GM18873 (cell line): ENCODE results near the gene PLPPR3.
"Not testable (repeated sequence)": the region's sequence is repeated elsewhere in the genome, so short reads cannot be mapped to it uniquely, and the experiment has no call there.

Experiments
- ATAC-seq: cut with Tn5 transposase; IDR thresholded peaks from one replicate; pipeline ENCODE4 v1.9.1; 2021; ENCODE audit warnings: mild to moderate bottlenecking, moderate library complexity, moderate number of reproducible peaks; ENCODE audit not compliant: unreplicated experiment, low FRiP score

The PLPPR3 gene

GRCh38 chr19:831407-832369, 9.9 kb upstream of the PLPPR3 start:
- ATAC-seq = no peak

DNA sequence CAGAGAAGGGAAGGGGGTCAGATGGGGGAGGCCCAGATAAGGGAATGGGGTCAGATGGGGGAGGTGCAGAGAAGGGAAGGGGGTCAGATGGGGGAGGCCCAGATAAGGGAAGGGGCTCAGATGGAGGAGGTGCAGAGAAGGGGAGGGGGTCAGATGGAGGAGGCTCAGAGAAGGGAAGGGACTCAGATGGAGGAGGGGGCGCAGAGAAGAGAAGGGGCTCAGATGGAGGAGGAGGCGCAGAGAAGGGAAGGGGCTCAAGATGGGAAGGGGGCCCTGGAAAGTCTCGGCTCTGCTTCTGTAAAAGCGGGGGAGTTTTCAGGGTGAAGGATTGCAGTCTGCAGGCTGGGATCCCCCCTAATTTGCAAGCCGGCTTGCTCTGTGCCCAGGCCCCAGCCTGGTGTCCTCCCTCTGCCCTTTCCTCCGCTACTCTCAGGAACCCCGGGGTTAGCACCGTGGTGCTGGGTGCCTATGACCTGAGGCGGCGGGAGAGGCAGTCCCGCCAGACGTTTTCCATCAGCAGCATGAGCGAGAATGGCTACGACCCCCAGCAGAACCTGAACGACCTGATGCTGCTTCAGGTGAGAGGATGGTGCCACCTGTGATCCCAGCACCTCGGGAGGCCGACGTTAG, 7.5 kb upstream of the PLPPR3 start:
- no peak for ATAC-seq

GRCh38 chr19:827710-828321, 6.1 kb upstream of the PLPPR3 start, which contains the start of gene AZU1:
Gene AZU1, plus strand, starts transcription at chr19:827837. Its CDS starts 10 bp downstream, at chr19:827847.
- no peak for ATAC-seq

DNA sequence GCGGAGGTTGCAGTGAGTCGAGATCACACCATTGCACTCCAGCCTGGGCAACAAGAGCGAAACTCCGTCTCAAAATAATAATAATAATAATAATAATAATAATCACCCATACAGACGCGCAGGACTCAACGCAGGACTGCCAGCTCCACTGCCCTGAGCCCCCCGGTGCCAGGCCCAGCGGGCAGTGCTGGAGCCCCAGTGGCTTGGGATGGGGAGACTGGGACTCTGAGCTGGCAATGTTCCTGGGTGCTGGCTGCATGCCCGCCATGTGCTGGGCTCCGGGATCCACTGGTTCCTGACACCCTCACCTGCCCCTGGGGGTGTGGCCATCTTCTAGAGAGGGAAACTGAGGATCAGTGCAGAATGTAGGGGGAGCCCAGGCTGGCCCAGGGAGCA, 5.6 kb upstream of the PLPPR3 start:
- ATAC-seq = no peak

- ATAC-seq = no peak
These were observed 4.3 kb upstream of the PLPPR3 start for GRCh38 chr19:825897-826644.

- ATAC-seq = no peak
These were observed 3.1 kb upstream of the PLPPR3 start for GRCh38 chr19:824885-825284.

DNA sequence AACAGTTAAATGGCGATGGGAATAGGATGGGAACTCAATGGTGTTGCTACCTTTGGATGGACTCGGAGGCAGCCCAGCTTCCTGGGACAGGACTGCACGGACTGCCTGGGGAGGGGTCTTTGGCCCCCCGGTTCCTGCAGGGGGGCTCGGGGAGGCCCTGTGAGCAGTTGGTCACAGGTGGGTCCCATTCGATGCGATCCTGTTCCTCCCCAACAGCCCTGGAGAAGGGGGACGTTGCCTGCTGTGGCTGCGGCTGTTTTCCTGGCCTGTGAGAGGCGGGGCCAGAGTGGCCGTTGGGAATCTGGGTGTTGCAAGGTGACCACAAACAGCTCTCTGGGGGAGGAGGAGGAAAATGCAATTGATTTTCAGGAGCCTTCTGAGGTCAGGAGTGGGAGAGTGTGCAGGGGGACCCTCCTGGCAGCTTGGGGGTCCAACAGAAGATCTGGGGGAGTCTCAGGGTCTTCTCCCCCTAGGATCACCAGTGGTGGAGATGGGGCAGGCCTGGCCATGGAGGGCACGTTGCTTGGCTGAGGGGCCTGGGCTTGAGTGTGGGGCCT, 1.9 kb upstream of the PLPPR3 start:
- no peak for ATAC-seq

DNA sequence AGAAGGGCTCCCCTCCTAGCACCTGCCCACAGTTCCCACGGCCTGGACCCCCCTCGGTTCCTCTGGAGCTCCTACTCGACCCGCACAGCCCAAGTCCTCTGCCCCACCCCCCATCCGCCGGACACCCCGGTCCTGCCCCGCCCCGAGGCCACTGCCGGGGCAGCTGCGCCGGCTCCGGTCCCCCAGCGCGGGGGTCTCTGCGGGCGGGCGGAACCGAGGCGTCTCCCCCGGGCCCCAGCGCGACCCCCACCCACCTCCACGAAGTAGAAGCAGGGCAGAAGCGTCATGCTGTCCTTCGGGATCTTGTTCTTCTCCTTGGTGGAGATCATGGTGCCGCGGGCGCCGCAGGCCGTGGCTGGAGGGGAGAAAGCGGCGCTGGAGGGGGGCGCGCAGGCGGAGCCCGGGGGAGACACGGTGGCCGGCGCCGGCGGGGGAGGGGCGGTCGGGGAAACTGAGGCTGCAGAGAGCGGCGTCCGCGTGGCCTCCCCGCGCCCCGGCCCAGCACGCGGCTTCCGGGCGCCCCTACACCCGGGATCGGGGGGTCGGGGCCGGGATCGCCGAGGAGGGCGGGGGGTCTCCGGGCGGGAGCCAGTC, 427 bp downstream of the PLPPR3 start:
- no peak for ATAC-seq

- not testable (repeated sequence) for ATAC-seq
These were observed 1.5 kb downstream of the PLPPR3 start for GRCh38 chr19:820212-820611.

DNA sequence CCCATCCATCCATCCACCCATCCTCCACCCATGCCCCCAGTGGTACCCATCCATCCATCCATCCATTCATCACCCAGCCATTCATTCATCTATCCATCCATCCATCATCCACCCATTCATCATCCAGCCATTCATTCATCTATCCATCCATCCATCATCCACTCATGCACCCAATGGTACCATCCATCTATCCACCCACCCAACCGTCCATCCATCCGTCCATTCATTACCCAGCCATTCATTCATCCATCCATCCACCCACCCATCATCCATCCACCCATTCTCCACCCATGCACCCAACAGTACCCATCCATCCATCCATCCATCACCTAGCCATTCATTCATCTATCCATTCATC, 5.3 kb downstream of the PLPPR3 start:
- ATAC-seq = no peak

DNA sequence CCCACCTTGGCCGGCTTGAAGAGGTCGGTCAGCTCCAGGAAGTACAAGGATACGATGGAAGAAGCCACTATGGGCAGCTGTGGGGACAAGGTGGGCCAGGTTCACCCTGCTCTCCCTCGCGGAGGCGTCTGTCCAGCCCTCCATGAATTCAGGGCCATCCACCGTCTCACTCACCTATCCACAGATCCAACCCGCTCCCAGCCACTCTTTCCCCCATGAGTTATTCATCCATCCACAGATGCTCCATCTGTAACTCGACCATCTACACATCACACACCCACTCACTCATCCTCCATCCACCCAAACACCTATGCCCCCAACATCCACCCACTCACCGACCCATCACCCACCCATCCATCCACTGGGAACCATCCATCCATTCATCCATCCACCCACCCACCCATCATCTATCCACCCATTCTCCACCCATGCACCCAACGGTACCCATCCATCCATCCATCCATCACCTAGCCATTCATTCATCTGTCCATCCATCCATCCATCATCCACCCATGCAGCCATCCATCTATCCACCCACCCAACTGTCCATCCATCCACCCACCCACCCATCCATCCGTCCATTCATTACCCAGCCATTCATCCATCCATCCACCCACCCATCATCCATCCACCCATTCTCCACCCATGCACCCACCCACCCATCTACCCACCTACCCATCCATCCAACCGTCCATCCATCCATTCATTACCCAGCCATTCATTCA, 5.8 kb downstream of the PLPPR3 start:
- ATAC-seq = no peak

DNA sequence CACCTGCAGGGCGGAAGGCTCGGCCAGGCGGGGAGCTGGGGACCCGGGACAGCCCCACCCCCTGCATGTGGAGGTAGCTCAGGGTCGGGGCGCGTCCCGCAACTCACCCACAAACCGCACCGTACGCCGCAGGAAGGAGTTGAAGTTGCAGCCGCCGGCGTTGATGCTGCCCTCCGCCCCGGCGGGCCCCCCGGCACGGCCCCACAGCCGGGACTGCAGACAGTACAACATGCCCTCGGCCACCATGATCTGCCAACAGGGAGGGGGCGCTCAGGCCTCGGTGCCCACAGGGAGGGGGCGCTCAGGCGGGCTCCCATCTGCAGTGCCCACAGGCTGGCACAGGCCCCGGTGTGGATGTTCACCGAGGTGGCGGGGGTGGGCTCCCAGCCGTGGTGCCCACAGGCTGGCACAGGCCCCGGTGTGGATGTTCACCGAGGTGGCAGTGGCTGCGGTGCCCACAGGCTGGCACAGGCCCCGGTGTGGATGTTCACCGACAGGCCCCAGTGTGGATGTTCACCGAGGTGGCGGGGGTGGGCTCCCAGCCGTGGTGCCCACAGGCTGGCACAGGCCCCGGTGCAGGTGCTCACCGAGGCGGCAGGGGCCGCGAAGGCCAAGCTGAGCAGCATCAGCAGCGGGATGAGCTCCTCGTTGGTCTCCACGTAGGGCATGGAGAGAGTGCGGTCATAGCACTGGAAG, 6.5 kb downstream of the PLPPR3 start:
- no peak for ATAC-seq

- no peak for ATAC-seq
These were observed 7.3 kb downstream of the PLPPR3 start for GRCh38 chr19:814152-815078.

DNA sequence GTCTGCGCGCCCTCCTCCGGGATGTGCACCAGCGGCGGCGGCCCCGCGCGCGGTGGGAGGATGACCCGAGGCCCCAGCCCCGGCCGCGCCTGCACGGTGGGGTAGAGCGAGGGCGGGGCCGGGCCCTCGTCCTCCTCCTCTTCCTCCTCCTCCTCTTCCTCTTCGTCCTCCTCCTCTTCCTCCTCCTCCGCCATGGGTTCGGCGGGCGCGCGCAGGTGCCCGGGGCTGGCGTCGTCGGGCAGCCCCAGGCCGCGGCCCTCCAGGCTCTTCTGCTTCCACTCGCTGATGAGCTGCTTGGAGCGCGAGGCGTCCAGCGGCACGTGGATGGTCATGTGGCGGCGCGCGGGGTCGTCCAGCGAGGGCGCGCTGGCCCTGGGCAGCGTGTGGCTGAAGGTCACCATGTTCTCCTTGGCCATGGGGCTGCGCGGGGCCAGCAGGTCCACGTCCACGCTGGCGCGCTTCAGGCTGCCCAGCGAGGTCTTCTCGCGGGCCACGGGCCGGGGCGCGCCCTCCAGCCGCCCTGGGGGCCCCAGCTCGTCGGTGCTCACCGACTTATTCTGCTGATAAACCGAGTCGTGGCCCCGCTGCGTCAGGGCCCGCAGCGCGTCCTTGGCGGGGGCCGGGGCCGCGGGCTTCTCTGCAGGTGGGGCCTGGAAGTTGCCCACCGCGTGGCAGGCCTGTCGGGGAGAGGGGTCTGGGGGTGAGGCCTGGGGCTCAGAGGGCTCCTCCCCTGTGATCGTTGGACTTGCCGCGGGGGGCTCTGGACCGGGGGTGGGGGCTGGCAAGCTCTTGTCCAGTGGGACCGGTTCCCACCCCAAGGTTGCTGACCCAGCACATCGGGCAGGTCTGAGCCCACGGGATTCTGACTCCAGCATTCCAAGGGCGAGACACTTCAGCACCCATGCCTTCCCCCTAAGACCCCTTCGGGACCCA, 8.3 kb downstream of the PLPPR3 start:
- ATAC-seq = no peak

- ATAC-seq = no peak
These were observed 9.0 kb downstream of the PLPPR3 start for GRCh38 chr19:812747-813218.

DNA sequence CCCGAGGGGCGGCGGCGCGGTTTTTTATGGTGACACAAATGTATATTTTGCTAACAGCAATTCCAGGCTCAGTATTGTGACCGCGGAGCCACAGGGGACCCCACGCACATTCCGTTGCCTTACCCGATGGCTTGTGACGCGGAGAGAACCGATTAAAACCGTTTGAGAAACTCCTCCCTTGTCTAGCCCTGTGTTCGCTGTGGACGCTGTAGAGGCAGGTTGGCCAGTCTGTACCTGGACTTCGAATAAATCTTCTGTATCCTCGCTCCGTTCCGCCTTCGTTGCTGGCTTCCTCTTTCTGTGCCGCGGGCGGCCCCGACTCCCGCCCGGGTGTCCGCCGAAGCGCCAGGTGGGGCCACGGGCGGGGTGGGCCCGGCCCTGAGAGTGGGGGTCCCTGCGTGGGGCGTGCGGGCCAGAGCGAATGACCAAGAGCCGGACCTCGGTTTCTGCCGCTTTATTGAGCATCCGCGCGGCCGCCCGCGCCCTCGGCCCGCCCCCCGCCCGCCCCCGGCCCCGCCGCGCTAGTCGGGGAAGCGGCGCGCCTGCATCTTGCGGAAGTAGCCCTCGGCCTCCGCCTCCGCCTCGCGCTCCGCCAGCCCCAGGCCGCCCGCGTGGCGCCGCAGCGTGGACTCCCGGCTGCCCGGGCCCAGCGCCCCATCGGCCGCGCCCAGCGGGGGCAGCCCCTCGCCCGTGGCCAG, 9.6 kb downstream of the PLPPR3 start:
- ATAC-seq = no peak
